DMS114 treated with DMSO at 0.1 percent for 48 hours (cell line): Measurements from ENCODE around the gene PRM3.

ENCODE experiments used
- DNase-seq: peaks from one replicate; lab custom pipeline; 2025; ENCODE audit not compliant: unreplicated experiment; lab: John Stamatoyannopoulos, UW

Gene PRM3

GRCh38 chr16:11259655-11260595 is 13.5 kb downstream of the PRM3 start:
- no peak for DNase-seq

- DNase-seq = no peak
Measured at GRCh38 chr16:11258553-11259492, 14.6 kb downstream of the PRM3 start.

- peak; percentile 69 for DNase-seq
Measured at GRCh38 chr16:11257131-11257938, 16.1 kb downstream of the PRM3 start.

- peak; percentile 14 for DNase-seq
Measured at GRCh38 chr16:11256661-11257130, 16.7 kb downstream of the PRM3 start.

GRCh38 chr16:11255737-11256660 is 17.4 kb downstream of the PRM3 start, which contains the start of gene SOCS1:
Gene SOCS1 (minus strand): TSS chr16:11256204. CDS start chr16:11255478, 726 bp downstream.
- peak; percentile 58 for DNase-seq

GRCh38 chr16:11254913-11255736 is 18.3 kb downstream of the PRM3 start:
- DNase-seq = no peak

GRCh38 chr16:11253995-11254912 is 19.2 kb downstream of the PRM3 start:
- DNase-seq = no peak

GRCh38 chr16:11253009-11253994 is 20.1 kb downstream of the PRM3 start:
- no peak for DNase-seq

GRCh38 chr16:11252482-11252931 is 20.9 kb downstream of the PRM3 start:
- DNase-seq = no peak

GRCh38 chr16:11251525-11252481 is 21.6 kb downstream of the PRM3 start:
- DNase-seq = no peak

- no peak for DNase-seq
Measured at GRCh38 chr16:11250786-11251524, 22.5 kb downstream of the PRM3 start.

GRCh38 chr16:11250091-11250785 is 23.2 kb downstream of the PRM3 start:
- DNase-seq = no peak

- DNase-seq = no peak
Measured at GRCh38 chr16:11249233-11250061, 24.0 kb downstream of the PRM3 start.
